HepG2 (cell line): Measurements from ENCODE around the gene ABHD4. TPM values are rescaled to one million over a fixed set of nuclear protein-coding genes. Genes with fewer than 3 reads are reported as not detected.

Experiments
- BHLHE40 ChIP-seq: IDR thresholded peaks from 2 replicates; pipeline ENCODE4 v1.6.1; 2011; ENCODE audit warnings: low read length, improper control_type of control experiment
- CC2D1A ChIP-seq: sonication (generic); formaldehyde crosslinking; IDR thresholded peaks from 2 replicates; pipeline ENCODE4 v1.8.1; 2023; ENCODE audit warnings: mild to moderate bottlenecking, missing genetic modification reagents
- DRAP1 ChIP-seq: IDR thresholded peaks from 2 replicates; pipeline ENCODE4 v1.6.1; 2016; ENCODE audit warnings: missing genetic modification reagents, missing compliant biosample characterization
- GATAD2A ChIP-seq: IDR thresholded peaks from 2 replicates; pipeline ENCODE4 v1.6.1; 2016
- GMEB1 ChIP-seq: sonication (generic); formaldehyde crosslinking; IDR thresholded peaks from 2 replicates; pipeline ENCODE4 v1.5.1; 2020; ENCODE audit warnings: missing genetic modification reagents, mild to moderate bottlenecking, borderline replicate concordance
- HNRNPLL ChIP-seq: fragments of 200-400 bp; formaldehyde crosslinking; IDR thresholded peaks from 2 replicates; pipeline ENCODE4 v1.6.1; 2017; ENCODE audit warnings: mild to moderate bottlenecking, low read depth, low read length; ENCODE audit not compliant: poor library complexity, severe bottlenecking
- HOMEZ ChIP-seq: IDR thresholded peaks from 2 replicates; pipeline ENCODE4 v1.6.1; 2016; ENCODE audit warnings: low read depth
- HOXA7 ChIP-seq: sonication (generic); formaldehyde crosslinking; IDR thresholded peaks from 2 replicates; pipeline ENCODE4 v1.8.1; 2022; ENCODE audit warnings: mild to moderate bottlenecking, missing genetic modification reagents, moderate library complexity
- MAF1 ChIP-seq: sonication (generic); formaldehyde crosslinking; IDR thresholded peaks from 2 replicates; pipeline ENCODE4 v1.5.0; 2020; ENCODE audit warnings: missing genetic modification reagents, borderline replicate concordance
- MAFK ChIP-seq, 2 experiments: IDR thresholded peaks in 1 of 2; conservative IDR thresholded peaks in 1 of 2; 2 replicates each; pipeline ENCODE4 v1.6.1; 2011; ENCODE audit warnings: improper control_type of control experiment in 2 of 2, low read length in 2 of 2
- TAF1 ChIP-seq: sonication (generic); formaldehyde crosslinking; IDR thresholded peaks from 2 replicates; pipeline ENCODE4 v1.4.0; 2020; ENCODE audit warnings: missing genetic modification reagents
- TIGD3 ChIP-seq: sonication (generic); formaldehyde crosslinking; IDR thresholded peaks from 2 replicates; pipeline ENCODE4 v1.5.1; 2020; ENCODE audit warnings: mild to moderate bottlenecking, missing genetic modification reagents, borderline replicate concordance
- ZBTB7B ChIP-seq: sonication (generic); formaldehyde crosslinking; IDR thresholded peaks from 2 replicates; pipeline ENCODE4 v1.4.0; 2020; ENCODE audit warnings: missing genetic modification reagents
- ZGPAT ChIP-seq: IDR thresholded peaks from 2 replicates; pipeline ENCODE4 v1.6.1; 2016; ENCODE audit warnings: mild to moderate bottlenecking
- ZNF225 ChIP-seq: sonication (generic); formaldehyde crosslinking; IDR thresholded peaks from 2 replicates; pipeline ENCODE4 v1.4.0; 2020; ENCODE audit warnings: mild to moderate bottlenecking, missing genetic modification reagents
- ZNF331 ChIP-seq: sonication (generic); formaldehyde crosslinking; IDR thresholded peaks from 2 replicates; pipeline ENCODE4 v1.4.0; 2020; ENCODE audit warnings: missing genetic modification reagents
- ZNF512B ChIP-seq: sonication (generic); formaldehyde crosslinking; IDR thresholded peaks from 2 replicates; pipeline ENCODE4 v1.5.1; 2020; ENCODE audit warnings: missing genetic modification reagents, mild to moderate bottlenecking, borderline replicate concordance
- ZNF776 ChIP-seq: sonication (generic); formaldehyde crosslinking; IDR thresholded peaks from 2 replicates; pipeline ENCODE4 v1.4.0; 2020; ENCODE audit warnings: mild to moderate bottlenecking, missing genetic modification reagents
- polyA plus RNA-seq, 8 experiments: library from polyadenylated mRNA; depleted of rRNA in 3 of 8; stranded (reverse) in 7 of 8; unstranded in 1 of 8; fragments of >200 nt; fragmentation: Illumina TruSeq in 4 of 8; extraction: Trizol in 4 of 8; gene quantifications; 2 replicates each; pipeline versions ENCODE4 v1.2.1 to v1.2.3, GENCODE V29; 2011 to 2016; ENCODE audit warnings: low read depth in 4 of 8, missing spikeins in 1 of 8, mixed read lengths in 1 of 8; ENCODE audit not compliant: insufficient read depth in 1 of 8
- total RNA-seq, 5 experiments: library from RNA; depleted of rRNA; stranded (reverse); fragments of >200 nt; fragmentation: Illumina TruSeq; extraction: Trizol; gene quantifications; 2 replicates each; pipeline ENCODE4 v1.2.3, GENCODE V29; 2016; ENCODE audit warnings: low read depth in 1 of 5

ABHD4 gene
- total and polyA plus RNA-seq, 2 of the 13 experiments (the other 11 are each of a cell fraction or from before 2014, with no cell fraction given) = 16.1 to 47.5 TPM

- TF ChIP-seq HNRNPLL = peak; percentile 90
- peak; percentile 87 for TF ChIP-seq ZGPAT (CRISPR knock-in tag)
- 0 out of 2 replicates have a peak, but pooled peaks have one; percentile 54 for TF ChIP-seq MAF1 (CRISPR knock-in tag)
- peak; percentile 60; the same call in 1 of the 2 replicates for TF ChIP-seq ZBTB7B (CRISPR knock-in tag)
- TF ChIP-seq ZNF331 (CRISPR knock-in tag) = peak; percentile 99
- TF ChIP-seq TAF1 = peak; percentile 86
- TF ChIP-seq TIGD3 = no peak
- TF ChIP-seq ZNF225 = peak; percentile 96; the same call in 1 of the 2 replicates
- no peak for TF ChIP-seq MAFK (conservative IDR thresholded peaks at IDR 0.05 in 1 of 2, IDR thresholded peaks at IDR 0.05 in 1 of 2; ENCODE audit: low read length in 2 of 2)
- no peak for TF ChIP-seq CC2D1A (CRISPR knock-in tag)
- TF ChIP-seq HOXA7 (CRISPR knock-in tag) = no peak
- TF ChIP-seq HOMEZ (CRISPR knock-in tag) = 0 out of 2 replicates have a peak, but pooled peaks have one; percentile 5
- TF ChIP-seq ZNF512B (CRISPR knock-in tag) = 0 out of 2 replicates have a peak, but pooled peaks have one; percentile 74
- TF ChIP-seq BHLHE40 = no peak
- peak; percentile 77; the same call in 1 of the 2 replicates for TF ChIP-seq DRAP1
- TF ChIP-seq ZNF776 = peak; percentile 92
- TF ChIP-seq GMEB1 (CRISPR knock-in tag) = no peak; the same call in 1 of the 2 replicates
- peak; percentile 33 for TF ChIP-seq GATAD2A (CRISPR knock-in tag)
These were observed at the start of gene ABHD4 (continued) for GRCh38 chr14:22598099-22598895.
